ENCODE measurements around the gene CCDC47.
"Not testable (repeated sequence)": the region's sequence is repeated elsewhere in the genome, so short reads cannot be mapped to it uniquely, and the experiment has no call there.

Gene CCDC47

GRCh38 chr17:63780928-63781327, 7.5 kb upstream of the CCDC47 start:
- no peak for DNase-seq

- no peak for DNase-seq
These were observed 7.1 kb upstream of the CCDC47 start for GRCh38 chr17:63780507-63780906.

- no peak for DNase-seq
These were observed 2.0 kb upstream of the CCDC47 start for GRCh38 chr17:63775420-63775819.

- no peak for DNase-seq
These were observed 1.5 kb upstream of the CCDC47 start for GRCh38 chr17:63774969-63775265.

GRCh38 chr17:63774141-63774968, 958 bp upstream of the CCDC47 start, which contains the start of gene DDX42:
Gene DDX42 (plus strand): TSS chr17:63774170. CDS start chr17:63787050, 12,880 bp downstream.
- peak; percentile 89 for DNase-seq

GRCh38 chr17:63772801-63773271, 561 bp downstream of the CCDC47 start:
- no peak for DNase-seq

GRCh38 chr17:63768433-63768832, 5.0 kb downstream of the CCDC47 start:
- no peak for DNase-seq

- DNase-seq, result no peak
These were observed 6.6 kb downstream of the CCDC47 start for GRCh38 chr17:63766754-63767153.

- DNase-seq, result no peak
These were observed 8.7 kb downstream of the CCDC47 start for GRCh38 chr17:63764716-63765115.

- DNase-seq, result no peak
These were observed 11.0 kb downstream of the CCDC47 start for GRCh38 chr17:63762161-63763078.

GRCh38 chr17:63760771-63761539, 12.4 kb downstream of the CCDC47 start:
- no peak for DNase-seq

GRCh38 chr17:63758428-63758827, 15.0 kb downstream of the CCDC47 start:
- no peak for DNase-seq

GRCh38 chr17:63754046-63754445, 19.4 kb downstream of the CCDC47 start:
- DNase-seq, result no peak

GRCh38 chr17:63753215-63753614, 20.2 kb downstream of the CCDC47 start:
- DNase-seq, result no peak

GRCh38 chr17:63752707-63753106, 20.7 kb downstream of the CCDC47 start:
- no peak for DNase-seq

- no peak for DNase-seq
These were observed 21.6 kb downstream of the CCDC47 start for GRCh38 chr17:63751806-63752205.

- peak; percentile 99 for DNase-seq
These were observed 31.8 kb downstream of the CCDC47 start, which contains the start of gene STRADA for GRCh38 chr17:63741408-63742173. Gene STRADA (minus strand): TSS chr17:63741799. CDS start chr17:63728369, 13,430 bp downstream.

GRCh38 chr17:63741143-63741407, 32.3 kb downstream of the CCDC47 start:
- DNase-seq, result no peak

- no peak for DNase-seq
These were observed 32.8 kb downstream of the CCDC47 start for GRCh38 chr17:63740464-63741142.

- no peak for DNase-seq
These were observed 37.7 kb downstream of the CCDC47 start for GRCh38 chr17:63735691-63736090.

GRCh38 chr17:63722403-63722802, 51.0 kb downstream of the CCDC47 start:
- DNase-seq, result no peak

GRCh38 chr17:63720194-63720593, 53.2 kb downstream of the CCDC47 start:
- DNase-seq, result not testable (repeated sequence)
